K562 (cell line): ENCODE data around the gene C3. TPM values are rescaled to one million over a fixed set of nuclear protein-coding genes. Genes with fewer than 3 reads are reported as not detected.
A peak's percentile ranks its signal among the peaks of the same experiment; 100 is the strongest.

Experiments used
- ATF1 ChIP-seq, 2 experiments: fragments of 450-650 bp in 1 of 2; IDR thresholded peaks; 2 replicates each; pipeline ENCODE4 v1.6.1; 2016; ENCODE audit warnings: missing compliant biosample characterization in 1 of 2, missing genetic modification characterization in 1 of 2
- CBX3 ChIP-seq, 2 experiments: IDR thresholded peaks; 1 replicate in 1 of 2; 2 replicates in 1 of 2; pipeline ENCODE4 v1.6.1; 2012; ENCODE audit warnings: inconsistent platforms in 2 of 2, low read length in 2 of 2, borderline replicate concordance in 1 of 2, control low read depth in 1 of 2
- EGR1 ChIP-seq: fragments of 450-650 bp; conservative IDR thresholded peaks from 2 replicates; pipeline ENCODE4 v1.6.1; 2017; ENCODE audit warnings: mild to moderate bottlenecking
- ELF4 ChIP-seq: fragments of 450-650 bp; formaldehyde crosslinking; IDR thresholded peaks from 2 replicates; pipeline ENCODE4 v1.4.0; 2022; ENCODE audit warnings: missing genetic modification characterization
- ETS2 ChIP-seq: IDR thresholded peaks from 2 replicates; pipeline ENCODE4 v1.6.1; 2016; ENCODE audit warnings: borderline replicate concordance, missing genetic modification characterization, mild to moderate bottlenecking, moderate library complexity, missing compliant biosample characterization; ENCODE audit not compliant: poor library complexity, severe bottlenecking
- FOXJ3 ChIP-seq: sonication (generic); formaldehyde crosslinking; IDR thresholded peaks from 2 replicates; pipeline ENCODE4 v1.4.0; 2020; ENCODE audit warnings: mild to moderate bottlenecking, missing genetic modification reagents
- FOXK2 ChIP-seq, 2 experiments: fragments of 450-650 bp; IDR thresholded peaks in 1 of 2; conservative IDR thresholded peaks in 1 of 2; 2 replicates each; pipeline ENCODE4 v1.6.1; 2016; ENCODE audit warnings: low read depth in 2 of 2, mild to moderate bottlenecking in 1 of 2
- GTF2F1 ChIP-seq: IDR thresholded peaks from 2 replicates; pipeline ENCODE4 v1.6.1; 2011; ENCODE audit warnings: low read depth, low read length, improper control_type of control experiment
- KAT7 ChIP-seq: sonication (generic); formaldehyde crosslinking; IDR thresholded peaks from 2 replicates; pipeline ENCODE4 v1.8.0; 2022; ENCODE audit warnings: missing genetic modification reagents, mild to moderate bottlenecking, borderline replicate concordance
- LARP7 ChIP-seq: fragments of 450-650 bp; IDR thresholded peaks from 2 replicates; pipeline ENCODE4 v1.6.1; 2016
- MAFF ChIP-seq: IDR thresholded peaks from 2 replicates; pipeline ENCODE4 v1.6.1; 2012; ENCODE audit warnings: low read length, improper control_type of control experiment
- MYC ChIP-seq, 2 experiments: fragments of 250-450 bp in 1 of 2; sonication (Bioruptor Pico) in 1 of 2; IDR thresholded peaks; 2 replicates each; pipeline versions ENCODE4 v1.5.1 to v1.6.1; 2012 to 2021; ENCODE audit warnings: low read depth in 2 of 2, borderline replicate concordance in 1 of 2, improper control_type of control experiment in 1 of 2, low read length in 1 of 2, mild to moderate bottlenecking in 1 of 2, moderate library complexity in 1 of 2
- NFATC3 ChIP-seq: fragments of 450-650 bp; IDR thresholded peaks from 2 replicates; pipeline ENCODE4 v1.6.1; 2017; ENCODE audit warnings: mild to moderate bottlenecking
- NFE2 ChIP-seq: IDR thresholded peaks from 2 replicates; pipeline ENCODE4 v1.6.1; 2014; ENCODE audit warnings: antibody characterized with exemption, low read depth
- NFIC ChIP-seq: fragments of 450-650 bp; IDR thresholded peaks from 2 replicates; pipeline ENCODE4 v1.6.1; 2017; ENCODE audit warnings: mild to moderate bottlenecking, inconsistent platforms
- NFXL1 ChIP-seq: fragments of 450-650 bp; formaldehyde crosslinking; IDR thresholded peaks from 2 replicates; pipeline ENCODE4 v1.4.0; 2021; ENCODE audit warnings: mild to moderate bottlenecking
- NONO ChIP-seq, 2 experiments: fragments of 200-400 bp in 1 of 2; fragments of 450-650 bp in 1 of 2; formaldehyde crosslinking in 1 of 2; IDR thresholded peaks; 2 replicates each; pipeline ENCODE4 v1.6.1; 2017; ENCODE audit warnings: low read depth in 2 of 2, mild to moderate bottlenecking in 2 of 2, moderate library complexity in 2 of 2, low read length in 1 of 2
- NR2F6 ChIP-seq: fragments of 450-650 bp; formaldehyde crosslinking; IDR thresholded peaks from 2 replicates; pipeline ENCODE4 v1.4.0; 2020; ENCODE audit warnings: mild to moderate bottlenecking
- RAD51 ChIP-seq: fragments of 450-650 bp; IDR thresholded peaks from 2 replicates; pipeline ENCODE4 v1.7.1; 2016; ENCODE audit warnings: low read depth, mild to moderate bottlenecking, borderline replicate concordance
- RBM14 ChIP-seq: fragments of 200-400 bp; formaldehyde crosslinking; IDR thresholded peaks from 2 replicates; pipeline ENCODE4 v1.6.1; 2018; ENCODE audit warnings: low read depth, mild to moderate bottlenecking, low read length, moderate library complexity, borderline replicate concordance; ENCODE audit not compliant: insufficient read depth
- RFX1 ChIP-seq: fragments of 450-650 bp; IDR thresholded peaks from 2 replicates; pipeline ENCODE4 v1.6.1; 2016; ENCODE audit warnings: mild to moderate bottlenecking, moderate library complexity
- SMC3 ChIP-seq: conservative IDR thresholded peaks from 2 replicates; pipeline ENCODE4 v1.6.1; 2011; ENCODE audit warnings: low read depth, low read length, improper control_type of control experiment; ENCODE audit not compliant: insufficient read depth
- TAF7 ChIP-seq: fragments of 450-650 bp; IDR thresholded peaks from 2 replicates; pipeline ENCODE4 v1.6.1; 2016; ENCODE audit warnings: missing genetic modification characterization, missing compliant biosample characterization
- WHSC1 ChIP-seq: IDR thresholded peaks from one replicate; pipeline ENCODE4 v1.6.1; 2012; ENCODE audit warnings: low read length, control low read depth, inconsistent platforms
- ZFX ChIP-seq: sonication (generic); formaldehyde crosslinking; IDR thresholded peaks from 2 replicates; pipeline ENCODE4 v1.8.0; 2022; ENCODE audit warnings: mild to moderate bottlenecking, missing genetic modification reagents, moderate library complexity
- ZNF140 ChIP-seq: fragments of 250-450 bp; sonication (Bioruptor Pico); IDR thresholded peaks from 2 replicates; pipeline ENCODE4 v1.8.0; 2021; ENCODE audit warnings: moderate library complexity, mild to moderate bottlenecking, inconsistent platforms
- polyA plus RNA-seq, 8 experiments: library from polyadenylated mRNA; depleted of rRNA in 4 of 8; stranded (reverse) in 5 of 8; unstranded in 3 of 8; fragments of >200 nt; fragmentation: Nextera tagmentation in 2 of 8; fragmentation: Illumina TruSeq in 1 of 8; extraction: Ambion mirVana in 2 of 8; extraction: Trizol in 1 of 8; gene quantifications; 2 replicates each; pipeline versions ENCODE4 v1.2.1 to v1.2.3, GENCODE V29; 2011 to 2014; ENCODE audit warnings: inconsistent platforms in 1 of 8, missing spikeins in 1 of 8
- total RNA-seq, 7 experiments: library from RNA; depleted of rRNA in 6 of 7; stranded (reverse); fragments of >200 nt in 6 of 7; fragmentation: Illumina TruSeq in 2 of 7; extraction: Trizol in 2 of 7; gene quantifications; 2 replicates each; pipeline versions ENCODE4 v1.2.1 to v1.2.3, GENCODE V29; 2011 to 2021; ENCODE audit warnings: low replicate concordance in 1 of 7
- TF ChIP-seq, protein P1 (sequence below): fragments of 250-450 bp; sonication (Bioruptor Pico); IDR thresholded peaks from 2 replicates; pipeline ENCODE4 v1.4.0; 2020; ENCODE audit warnings: mild to moderate bottlenecking
- TF ChIP-seq, protein P2 (sequence below): fragments of 450-650 bp; formaldehyde crosslinking; conservative IDR thresholded peaks from 2 replicates; pipeline ENCODE4 v1.4.0; 2022; ENCODE audit warnings: mild to moderate bottlenecking, missing genetic modification characterization

Gene C3
- total and polyA plus RNA-seq, 9 of the 15 experiments (the other 6 are each of a cell fraction or from before 2014, with no cell fraction given): 0.59 to 10.6 (median 2.2) TPM

DNA sequence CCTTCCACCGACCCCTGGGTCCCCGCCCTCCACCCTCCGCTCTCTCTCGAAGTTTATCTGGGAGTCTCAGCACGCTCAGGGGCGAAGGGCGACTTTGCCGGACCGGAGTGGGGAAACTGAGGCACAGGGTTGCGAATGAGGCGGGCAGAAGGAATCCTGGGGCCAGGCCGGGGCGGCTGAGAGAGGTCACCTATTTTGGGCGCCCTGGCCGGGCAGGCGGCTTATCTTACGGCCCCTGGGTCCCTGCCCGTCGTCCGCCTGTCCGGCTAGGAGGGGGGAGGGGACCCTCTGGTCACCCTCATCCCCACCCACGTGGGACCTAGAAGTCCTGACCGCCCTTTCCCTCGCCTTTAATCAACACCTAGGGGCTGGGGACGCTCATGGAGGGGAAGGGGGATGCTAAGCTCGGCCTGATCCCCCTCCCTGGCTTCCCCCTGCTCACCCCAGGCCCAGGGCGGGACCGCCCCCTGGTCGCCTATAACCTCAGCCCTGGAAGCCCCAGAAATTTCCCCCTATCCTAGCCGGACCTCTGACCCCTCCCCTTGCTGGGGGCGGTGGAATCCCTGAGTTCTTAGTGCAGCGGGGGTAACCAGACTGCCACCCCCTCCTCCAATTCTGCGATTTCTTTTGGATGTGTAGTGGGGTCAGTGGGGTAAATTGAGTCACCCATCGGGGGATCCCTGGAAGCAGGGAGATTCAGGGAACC, 19.6 kb upstream of the C3 start (continued):
- no peak for TF ChIP-seq KAT7 (CRISPR knock-in tag)
- peak; percentile 19; the same call in 1 of the 2 replicates for TF ChIP-seq RAD51
- TF ChIP-seq TAF7: no peak
- TF ChIP-seq RBM14: no peak
- peak; percentile 41; the same call in 1 of the 2 replicates for TF ChIP-seq NFIC
- TF ChIP-seq ZNF140 (CRISPR knock-in tag): no peak
- TF ChIP-seq NONO (IDR thresholded peaks at IDR 0.05; ENCODE audit: low read depth in 2 of 2, low read length in 1 of 2): 0 out of 4 replicates have a peak, but pooled peaks of 1 of the 2 experiments have one; percentile 43
- TF ChIP-seq MAFF: no peak
- TF ChIP-seq ZFX (CRISPR knock-in tag): peak; percentile 53
- TF ChIP-seq NFATC3: no peak
- no peak for TF ChIP-seq FOXJ3 (CRISPR knock-in tag)
- no peak for TF ChIP-seq ELF4 (CRISPR knock-in tag)
- TF ChIP-seq FOXK2 (conservative IDR thresholded peaks at IDR 0.05 in 1 of 2, IDR thresholded peaks at IDR 0.05 in 1 of 2; ENCODE audit: low read depth in 2 of 2): no peak
- no peak for TF ChIP-seq NFE2
- no peak for TF ChIP-seq RFX1
- TF ChIP-seq ATF1 (CRISPR knock-in tag; IDR thresholded peaks at IDR 0.05): no peak
- 0 out of 2 replicates have a peak, but pooled peaks have one; percentile 7 for TF ChIP-seq ATF1 (tag; IDR thresholded peaks at IDR 0.05)
- peak; percentile 73 for TF ChIP-seq MYC (IDR thresholded peaks at IDR 0.05; ENCODE audit: low read depth, low read length)
- TF ChIP-seq MYC (CRISPR knock-in tag; IDR thresholded peaks at IDR 0.05; ENCODE audit: borderline replicate concordance, low read depth): 0 out of 2 replicates have a peak, but pooled peaks have one; percentile 26
- no peak for TF ChIP-seq NFXL1 (CRISPR knock-in tag)
- no peak for TF ChIP-seq LARP7
- TF ChIP-seq, protein P1, sequence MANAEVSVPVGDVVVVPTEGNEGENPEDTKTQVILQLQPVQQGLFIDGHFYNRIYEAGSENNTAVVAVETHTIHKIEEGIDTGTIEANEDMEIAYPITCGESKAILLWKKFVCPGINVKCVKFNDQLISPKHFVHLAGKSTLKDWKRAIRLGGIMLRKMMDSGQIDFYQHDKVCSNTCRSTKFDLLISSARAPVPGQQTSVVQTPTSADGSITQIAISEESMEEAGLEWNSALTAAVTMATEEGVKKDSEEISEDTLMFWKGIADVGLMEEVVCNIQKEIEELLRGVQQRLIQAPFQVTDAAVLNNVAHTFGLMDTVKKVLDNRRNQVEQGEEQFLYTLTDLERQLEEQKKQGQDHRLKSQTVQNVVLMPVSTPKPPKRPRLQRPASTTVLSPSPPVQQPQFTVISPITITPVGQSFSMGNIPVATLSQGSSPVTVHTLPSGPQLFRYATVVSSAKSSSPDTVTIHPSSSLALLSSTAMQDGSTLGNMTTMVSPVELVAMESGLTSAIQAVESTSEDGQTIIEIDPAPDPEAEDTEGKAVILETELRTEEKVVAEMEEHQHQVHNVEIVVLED (CRISPR knock-in tag): no peak
- no peak for TF ChIP-seq NR2F6 (CRISPR knock-in tag)
- TF ChIP-seq, protein P2, sequence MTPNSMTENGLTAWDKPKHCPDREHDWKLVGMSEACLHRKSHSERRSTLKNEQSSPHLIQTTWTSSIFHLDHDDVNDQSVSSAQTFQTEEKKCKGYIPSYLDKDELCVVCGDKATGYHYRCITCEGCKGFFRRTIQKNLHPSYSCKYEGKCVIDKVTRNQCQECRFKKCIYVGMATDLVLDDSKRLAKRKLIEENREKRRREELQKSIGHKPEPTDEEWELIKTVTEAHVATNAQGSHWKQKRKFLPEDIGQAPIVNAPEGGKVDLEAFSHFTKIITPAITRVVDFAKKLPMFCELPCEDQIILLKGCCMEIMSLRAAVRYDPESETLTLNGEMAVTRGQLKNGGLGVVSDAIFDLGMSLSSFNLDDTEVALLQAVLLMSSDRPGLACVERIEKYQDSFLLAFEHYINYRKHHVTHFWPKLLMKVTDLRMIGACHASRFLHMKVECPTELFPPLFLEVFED (CRISPR knock-in tag): no peak
- TF ChIP-seq EGR1: peak; percentile 52
- TF ChIP-seq WHSC1: no peak
- no peak for TF ChIP-seq SMC3
- TF ChIP-seq CBX3 (IDR thresholded peaks at IDR 0.05; ENCODE audit: borderline replicate concordance in 1 of 2, low read length in 2 of 2): no peak
- TF ChIP-seq ETS2: no peak
- no peak for TF ChIP-seq GTF2F1
